Spleen (tissue), 11 donors: Measurements from ENCODE around the gene PTTG1IP. TPM values are rescaled to one million over a fixed set of nuclear protein-coding genes. Genes with fewer than 3 reads are reported as not detected.

Source experiments
- DNase-seq: peaks from one replicate; pipeline ENCODE4 v3.0.0-alpha.2; 2020
- H3K27ac ChIP-seq, 8 donors: fragments of 200-600 bp; sonication (generic) in 7 of 8; 1 replicate in 4 of 8; 2 replicates in 4 of 8; pipeline versions ENCODE4 v1.5.0 to v1.8.0; 2016 to 2021; ENCODE audit warnings: inconsistent platforms in 4 of 8, mild to moderate bottlenecking in 4 of 8, moderate library complexity in 1 of 8
- H3K27me3 ChIP-seq, 7 donors: fragments of 200-600 bp; sonication (generic) in 6 of 7; replicated peaks in 1 of 7; 1 replicate in 4 of 7; 2 replicates in 3 of 7; pipeline versions ENCODE4 v1.5.0 to v1.8.0; 2016 to 2021; ENCODE audit warnings: inconsistent platforms in 3 of 7, mild to moderate bottlenecking in 1 of 7
- H3K36me3 ChIP-seq, 6 donors: fragments of 200-600 bp; sonication (generic) in 5 of 6; 1 replicate in 4 of 6; 2 replicates in 2 of 6; pipeline versions ENCODE4 v1.5.0 to v1.8.0; 2016 to 2021; ENCODE audit warnings: inconsistent platforms in 2 of 6
- H3K4me1 ChIP-seq, 6 donors: fragments of 200-600 bp; sonication (generic) in 5 of 6; 1 replicate in 3 of 6; 2 replicates in 3 of 6; pipeline versions ENCODE4 v1.5.0 to v1.8.0; 2016 to 2021; ENCODE audit warnings: inconsistent platforms in 3 of 6
- H3K4me3 ChIP-seq, 8 donors: fragments of 200-600 bp; sonication (generic) in 7 of 8; 1 replicate in 4 of 8; 2 replicates in 4 of 8; pipeline versions ENCODE4 v1.5.0 to v1.8.0; 2016 to 2021; ENCODE audit warnings: inconsistent platforms in 4 of 8, mild to moderate bottlenecking in 4 of 8, moderate library complexity in 2 of 8
- H3K9me3 ChIP-seq, 8 donors: fragments of 200-600 bp; sonication (generic) in 7 of 8; 1 replicate in 4 of 8; 2 replicates in 4 of 8; pipeline versions ENCODE4 v1.5.0 to v1.8.0; 2016 to 2021; ENCODE audit warnings: inconsistent platforms in 4 of 8
- CTCF ChIP-seq, 11 experiments: fragments of 200-600 bp in 7 of 11; fragments of 450-650 bp in 4 of 11; sonication (generic) in 4 of 11; IDR thresholded peaks in 8 of 11; conservative IDR thresholded peaks in 3 of 11; 1 replicate in 7 of 11; 2 replicates in 4 of 11; pipeline versions ENCODE4 v1.4.0 to v1.8.0; 2016 to 2021; ENCODE audit warnings: antibody characterized with exemption in 11 of 11, inconsistent platforms in 4 of 11, mild to moderate bottlenecking in 1 of 11
- POLR2A ChIP-seq, 3 donors: fragments of 450-650 bp; IDR thresholded peaks; one replicate each; pipeline ENCODE4 v1.5.1; 2017; ENCODE audit warnings: antibody characterized with exemption in 3 of 3, mild to moderate bottlenecking in 1 of 3
- POLR2AphosphoS5 ChIP-seq, 3 donors: sonication (generic); formaldehyde crosslinking; IDR thresholded peaks; one replicate each; pipeline ENCODE4 v1.5.1; 2017; ENCODE audit warnings: antibody characterized with exemption in 3 of 3
- WGBS, 5 donors: extraction: QIAGEN DNeasy Blood & Tissue Kit in 3 of 5; methylation state at CpG; one replicate each; pipeline versions ENCODE4 v1.1.5 to v1.1.7; 2013 to 2018; 5-methylcytosine and 5-hydroxymethylcytosine counted together
- intact Hi-C: fragments of 100-400 bp; cut with DNase I; formaldehyde crosslinking; loops from one replicate; pipeline ENCODE4 v1.15.0; 2023; ENCODE audit warnings: low total_unique reads
- polyA plus RNA-seq, 3 donors: library from polyadenylated mRNA; stranded (reverse); fragments of 200-250 nt; gene quantifications; one replicate each; pipeline ENCODE4 v1.2.1, GENCODE V29; 2013
- total RNA-seq, 7 donors: library from RNA; depleted of rRNA in 3 of 7; stranded (reverse); fragments of >200 nt in 3 of 7; fragmentation: NEBNext Ultra II Directional in 4 of 7; extraction: Animal tissue kit (Norgen Biotek cat#: 25700) in 4 of 7; gene quantifications; one replicate each; pipeline versions ENCODE4 v1.1.0 to v1.2.1, GENCODE V29; 2016 to 2021
- donor health status: healthy with polysubstance abuse.
- donor health status: DM: no; HTN: no; CAD: no; lungs with moderate emphysema.
- donor health status: DM: no; HTN: no; CAD: no.
- donor health status: Bipolar disorder and iron deficiency.
- donor health status: healthy.
- donor health status: DM: no; HTN: no; CAD: no.
- donor health status: DM: yes; HTN: yes; CAD: no.

The PTTG1IP gene
- total and polyA plus RNA-seq, 10 donors: 57.6 to 189 (median 135) TPM

GRCh38 chr21:44800103-44800502, 73.4 kb downstream of the PTTG1IP start:
- Histone ChIP-seq H3K27me3 (no peaks in the 10 kb centered on the region), H3K4me3 (peak overlapping the region in 5 of 8 donors; percentile 98 to 100 (median 100)), H3K27ac (no peak overlapping the region), H3K36me3 (peaks cover 0 to 63% (median 7%) of the 10 kb centered on the region in 6 donors), H3K4me1 (peaks cover 23 to 85% (median 41%) of the 10 kb centered on the region in 6 donors), H3K9me3 (no peaks in the 10 kb centered on the region)
- 58 to 72% (median 65%) methylated on average over 12 of the region's 12 CpGs for WGBS, 5 donors
- no peak for DNase-seq
- TF ChIP-seq POLR2A (IDR thresholded peaks at IDR 0.05) (no peak), CTCF (IDR thresholded peaks at IDR 0.05 in 8 of 11, conservative IDR thresholded peaks at IDR 0.05 in 3 of 11) (peak in 6 of 11 experiments; percentile 5 to 35 (median 31)), POLR2AphosphoS5 (IDR thresholded peaks at IDR 0.05) (no peak)
- intact Hi-C loops: loop anchor here (5.0 to 10.0 kb wide), 2 partner anchors 77 to 125 kb away; partner anchors contain the start of gene ITGB2

- no peak overlapping the region for H3K27ac ChIP-seq
- peaks cover 0 to 63% (median 4%) of the 10 kb centered on the region in 6 donors for H3K36me3 ChIP-seq
- no peak for DNase-seq
- peaks cover 23 to 80% (median 41%) of the 10 kb centered on the region in 6 donors for H3K4me1 ChIP-seq
- no peak overlapping the region for H3K4me3 ChIP-seq
- intact Hi-C loops: loop anchor here (5.0 to 10.0 kb wide), 2 partner anchors 78 to 125 kb away; partner anchors contain the start of gene ITGB2
- TF ChIP-seq POLR2AphosphoS5 (IDR thresholded peaks at IDR 0.05) (no peak), POLR2A (IDR thresholded peaks at IDR 0.05) (no peak), CTCF (IDR thresholded peaks at IDR 0.05 in 8 of 11, conservative IDR thresholded peaks at IDR 0.05 in 3 of 11) (no peak)
- WGBS, 5 donors: 63 to 81% (median 80%) methylated on average over 1 of the region's 1 CpG
- no peaks in the 10 kb centered on the region for H3K9me3 ChIP-seq
- H3K27me3 ChIP-seq: no peaks in the 10 kb centered on the region
Observed at GRCh38 chr21:44799646-44800045, 73.8 kb downstream of the PTTG1IP start.

Other genes with a start within 250 kb of the PTTG1IP start
- gene KRTAP10-9, start 246.6 kb downstream of the PTTG1IP start, total RNA-seq: not detected
- gene KRTAP10-9, start 246.6 kb downstream of the PTTG1IP start, polyA plus RNA-seq: not detected
- not detected for gene KRTAP10-10, start 236.3 kb downstream of the PTTG1IP start, total RNA-seq
- gene KRTAP10-10, start 236.3 kb downstream of the PTTG1IP start, polyA plus RNA-seq: not detected
- gene KRTAP10-11, start 227.3 kb downstream of the PTTG1IP start, total RNA-seq: not detected
- gene KRTAP10-11, start 227.3 kb downstream of the PTTG1IP start, polyA plus RNA-seq: not detected
- not detected for gene KRTAP12-4, start 219.0 kb downstream of the PTTG1IP start, total RNA-seq
- gene KRTAP12-4, start 219.0 kb downstream of the PTTG1IP start, polyA plus RNA-seq: not detected
- not detected for gene KRTAP12-3, start 215.8 kb downstream of the PTTG1IP start, total RNA-seq
- not detected for gene KRTAP12-3, start 215.8 kb downstream of the PTTG1IP start, polyA plus RNA-seq
- not detected for gene KRTAP12-2, start 206.8 kb downstream of the PTTG1IP start, total RNA-seq
- not detected for gene KRTAP12-2, start 206.8 kb downstream of the PTTG1IP start, polyA plus RNA-seq
- gene KRTAP12-1, start 191.5 kb downstream of the PTTG1IP start, total RNA-seq: not detected
- not detected for gene KRTAP12-1, start 191.5 kb downstream of the PTTG1IP start, polyA plus RNA-seq
- gene KRTAP10-12, start 176.5 kb downstream of the PTTG1IP start, total RNA-seq: not detected
- gene KRTAP10-12, start 176.5 kb downstream of the PTTG1IP start, polyA plus RNA-seq: not detected
- gene TSPEAR, start 162.1 kb downstream of the PTTG1IP start, total RNA-seq: under 1 TPM in 1 of 7 donors, not detected in 6; 0.22 TPM
- under 1 TPM in 2 of 3 donors, not detected in 1; 0.02 to 0.03 TPM for gene TSPEAR, start 162.1 kb downstream of the PTTG1IP start, polyA plus RNA-seq
- gene UBE2G2, start 71.9 kb downstream of the PTTG1IP start, total RNA-seq: 100 to 1,000 TPM in 3 of 7 donors, 10 to 100 TPM in 4; 81.1 to 125 (median 93.8) TPM
- gene UBE2G2, start 71.9 kb downstream of the PTTG1IP start, polyA plus RNA-seq: 10 to 100 TPM; 39.4 to 58.0 (median 46.9) TPM
- gene SUMO3, start 55.6 kb downstream of the PTTG1IP start, total RNA-seq: 100 to 1,000 TPM in 1 of 7 donors, 10 to 100 TPM in 6; 62.2 to 101 (median 68.6) TPM
- gene SUMO3, start 55.6 kb downstream of the PTTG1IP start, polyA plus RNA-seq: 10 to 100 TPM; 38.2 to 90.7 (median 57.9) TPM
- 100 to 1,000 TPM; 285 to 754 (median 415) TPM for gene ITGB2, start 47.2 kb upstream of the PTTG1IP start, total RNA-seq
- gene ITGB2, start 47.2 kb upstream of the PTTG1IP start, polyA plus RNA-seq: 100 to 1,000 TPM in 2 of 3 donors, 10 to 100 TPM in 1; 92.1 to 332 (median 250) TPM
- gene SLX9, start 66.3 kb upstream of the PTTG1IP start, total RNA-seq: 10 to 100 TPM in 6 of 7 donors, 1 to 10 TPM in 1; 6.1 to 30.6 (median 26.4) TPM
- gene SLX9, start 66.3 kb upstream of the PTTG1IP start, polyA plus RNA-seq: 10 to 100 TPM; 16.4 to 35.4 (median 28.5) TPM
- gene ADARB1, start 200.9 kb upstream of the PTTG1IP start, total RNA-seq: 10 to 100 TPM; 26.0 to 50.8 (median 34.7) TPM
- 10 to 100 TPM in 2 of 3 donors, 1 to 10 TPM in 1; 9.1 to 16.9 (median 13.9) TPM for gene ADARB1, start 200.9 kb upstream of the PTTG1IP start, polyA plus RNA-seq